Ascending aorta (tissue), 2 donors: ENCODE data around the gene MCU. TPM values are rescaled to one million over a fixed set of nuclear protein-coding genes. Genes with fewer than 3 reads are reported as not detected.

Experiments
- DNase-seq, 2 donors: peaks; one replicate each; pipeline ENCODE4 v3.0.0-alpha.2; 2019; ENCODE audit warnings: low spot score in 2 of 2
- H3K27ac ChIP-seq, 2 donors: fragments of 200-600 bp; sonication (generic); one replicate each; pipeline ENCODE4 v1.5.1; 2016 to 2017; ENCODE audit warnings: mild to moderate bottlenecking in 1 of 2
- H3K27me3 ChIP-seq: fragments of 200-600 bp; sonication (generic); one replicate; pipeline ENCODE4 v1.5.1; 2017
- H3K36me3 ChIP-seq, 2 donors: fragments of 200-600 bp; sonication (generic); one replicate each; pipeline ENCODE4 v1.5.1; 2016
- H3K4me1 ChIP-seq, 2 donors: fragments of 200-600 bp; sonication (generic); one replicate each; pipeline ENCODE4 v1.5.1; 2016 to 2017; ENCODE audit warnings: mild to moderate bottlenecking in 1 of 2
- H3K4me3 ChIP-seq, 2 donors: fragments of 200-600 bp; sonication (generic); one replicate each; pipeline ENCODE4 v1.5.1; 2016 to 2017; ENCODE audit warnings: mild to moderate bottlenecking in 1 of 2
- H3K9me3 ChIP-seq, 2 donors: fragments of 200-600 bp; sonication (generic); one replicate each; pipeline ENCODE4 v1.5.1; 2016
- intact Hi-C: fragments of 100-400 bp; cut with DNase I; formaldehyde crosslinking; loops from one replicate; pipeline ENCODE4 v1.15.1; 2023
- total RNA-seq: library from RNA; depleted of rRNA; stranded (reverse); fragments of >200 nt; gene quantifications from one replicate; pipeline ENCODE4 v1.1.0, GENCODE V29; 2016
- TF ChIP-seq, protein P1 (sequence below), 3 experiments: fragments of 200-600 bp in 2 of 3; fragments of 450-650 bp in 1 of 3; sonication (generic) in 2 of 3; IDR thresholded peaks; one replicate each; pipeline ENCODE4 v1.5.1; 2016 to 2019; ENCODE audit warnings: antibody characterized with exemption in 3 of 3, mild to moderate bottlenecking in 1 of 3, moderate library complexity in 1 of 3

The MCU gene
- total RNA-seq, 1 donor from 2014 or later: 22.0 TPM

DNA sequence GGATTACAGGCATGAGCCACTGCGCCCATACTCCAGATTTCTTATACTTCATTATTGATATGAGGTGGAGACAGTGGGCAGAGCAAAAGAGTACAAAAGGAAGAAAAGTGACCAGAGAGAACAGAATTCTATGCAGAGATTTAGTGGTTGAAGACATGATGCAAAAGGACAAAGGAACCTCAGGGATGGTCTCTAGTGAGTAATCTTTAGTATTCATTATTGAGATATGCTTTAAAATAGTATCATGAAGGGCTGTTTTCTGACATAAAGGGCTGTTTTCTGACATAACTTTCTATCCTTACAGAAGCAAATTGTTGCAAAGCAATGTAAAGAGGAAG is 120.4 kb downstream of the MCU start:
- DNase-seq: no peak

DNA sequence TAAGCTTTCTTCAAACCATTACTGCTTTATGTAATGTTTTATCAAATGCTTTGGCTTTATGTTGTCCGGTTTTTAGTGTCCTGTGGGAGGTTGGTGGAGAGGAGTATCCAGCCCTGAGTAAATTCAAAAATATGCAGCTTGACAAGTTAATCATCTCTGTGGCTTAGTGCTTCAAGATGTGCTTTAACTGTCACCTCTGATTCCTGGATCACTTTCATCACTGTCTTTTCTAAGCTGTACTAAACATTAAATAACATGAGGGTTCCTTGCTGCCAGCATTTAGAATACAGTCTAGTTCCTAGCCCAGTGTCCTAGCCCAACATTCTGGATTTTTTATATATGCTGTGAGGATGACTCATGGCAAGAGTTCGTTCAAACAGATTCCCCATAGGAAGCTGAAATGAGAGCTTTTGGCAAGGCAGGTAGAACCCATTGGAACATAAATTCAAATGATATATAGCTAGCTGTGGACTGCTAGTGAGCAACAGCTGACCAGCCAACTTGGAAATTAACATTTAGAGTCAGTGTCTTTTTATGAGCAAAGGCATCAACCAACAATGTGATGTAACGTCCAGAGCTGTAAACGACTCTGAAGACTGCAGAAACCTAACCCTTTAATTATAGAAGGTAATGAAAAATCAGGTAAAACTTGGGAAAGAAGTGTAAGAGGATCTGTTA is 120.9 kb downstream of the MCU start:
- intact Hi-C loops: no loop called here
- no peak for DNase-seq
- peaks cover 0 to 10% of the 10 kb centered on the region in 2 donors for H3K4me1 ChIP-seq
- TF ChIP-seq, protein P1, sequence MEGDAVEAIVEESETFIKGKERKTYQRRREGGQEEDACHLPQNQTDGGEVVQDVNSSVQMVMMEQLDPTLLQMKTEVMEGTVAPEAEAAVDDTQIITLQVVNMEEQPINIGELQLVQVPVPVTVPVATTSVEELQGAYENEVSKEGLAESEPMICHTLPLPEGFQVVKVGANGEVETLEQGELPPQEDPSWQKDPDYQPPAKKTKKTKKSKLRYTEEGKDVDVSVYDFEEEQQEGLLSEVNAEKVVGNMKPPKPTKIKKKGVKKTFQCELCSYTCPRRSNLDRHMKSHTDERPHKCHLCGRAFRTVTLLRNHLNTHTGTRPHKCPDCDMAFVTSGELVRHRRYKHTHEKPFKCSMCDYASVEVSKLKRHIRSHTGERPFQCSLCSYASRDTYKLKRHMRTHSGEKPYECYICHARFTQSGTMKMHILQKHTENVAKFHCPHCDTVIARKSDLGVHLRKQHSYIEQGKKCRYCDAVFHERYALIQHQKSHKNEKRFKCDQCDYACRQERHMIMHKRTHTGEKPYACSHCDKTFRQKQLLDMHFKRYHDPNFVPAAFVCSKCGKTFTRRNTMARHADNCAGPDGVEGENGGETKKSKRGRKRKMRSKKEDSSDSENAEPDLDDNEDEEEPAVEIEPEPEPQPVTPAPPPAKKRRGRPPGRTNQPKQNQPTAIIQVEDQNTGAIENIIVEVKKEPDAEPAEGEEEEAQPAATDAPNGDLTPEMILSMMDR (IDR thresholded peaks at IDR 0.05): no peak
- H3K36me3 ChIP-seq: no peaks in the 10 kb centered on the region
- no peak overlapping the region for H3K4me3 ChIP-seq
- no peaks in the 10 kb centered on the region for H3K27me3 ChIP-seq
- no peak overlapping the region for H3K27ac ChIP-seq
- H3K9me3 ChIP-seq: no peaks in the 10 kb centered on the region

More for the DNA sequence above, 120.4 kb downstream of the MCU start:
- no peaks in the 10 kb centered on the region for H3K9me3 ChIP-seq
- TF ChIP-seq, protein P1 (IDR thresholded peaks at IDR 0.05): no peak
- no peaks in the 10 kb centered on the region for H3K27me3 ChIP-seq
- intact Hi-C loops: no loop called here
- H3K36me3 ChIP-seq: no peaks in the 10 kb centered on the region
- no peak overlapping the region for H3K4me3 ChIP-seq
- no peak overlapping the region for H3K27ac ChIP-seq
- peaks cover 0 to 10% of the 10 kb centered on the region in 2 donors for H3K4me1 ChIP-seq

DNA sequence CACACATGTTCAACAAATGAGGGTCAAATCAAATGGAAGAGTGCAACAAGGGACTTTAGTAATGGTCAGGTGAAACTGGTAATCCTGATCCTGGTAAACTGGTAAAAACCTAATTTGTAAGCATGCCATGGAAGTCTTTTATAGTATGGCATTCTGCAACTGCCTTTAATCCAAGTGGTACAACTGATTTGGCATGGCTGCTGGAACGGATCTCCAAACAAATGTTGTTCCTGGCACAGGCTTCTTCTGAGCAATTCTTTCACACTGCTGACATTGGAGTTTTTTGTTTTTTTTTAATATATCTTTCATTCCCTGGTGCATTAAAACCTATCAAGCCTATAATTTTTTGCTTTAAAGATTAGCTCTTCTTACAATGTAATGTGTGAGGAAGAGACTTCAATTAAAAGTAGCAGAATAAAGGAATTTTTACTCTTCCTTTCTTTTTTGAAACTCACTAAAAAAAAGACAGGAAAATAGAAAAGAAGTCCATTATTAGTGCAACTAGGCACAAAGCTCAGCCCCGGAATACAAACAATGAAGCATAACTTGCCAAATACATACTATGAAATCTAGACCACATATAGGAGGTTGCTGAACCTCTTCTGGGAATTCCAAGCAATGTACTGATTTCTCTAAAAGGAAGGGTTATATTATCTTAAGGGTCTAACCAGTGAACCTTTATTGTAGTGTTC is 122.3 kb downstream of the MCU start:
- Histone ChIP-seq H3K27ac (no peak overlapping the region), H3K27me3 (no peaks in the 10 kb centered on the region), H3K9me3 (no peaks in the 10 kb centered on the region), H3K4me3 (no peak overlapping the region), H3K4me1 (peaks cover 0 to 10% of the 10 kb centered on the region in 2 donors), H3K36me3 (no peaks in the 10 kb centered on the region)
- no peak for DNase-seq
- TF ChIP-seq, protein P1 (IDR thresholded peaks at IDR 0.05): no peak
- intact Hi-C loops: no loop called here

DNA sequence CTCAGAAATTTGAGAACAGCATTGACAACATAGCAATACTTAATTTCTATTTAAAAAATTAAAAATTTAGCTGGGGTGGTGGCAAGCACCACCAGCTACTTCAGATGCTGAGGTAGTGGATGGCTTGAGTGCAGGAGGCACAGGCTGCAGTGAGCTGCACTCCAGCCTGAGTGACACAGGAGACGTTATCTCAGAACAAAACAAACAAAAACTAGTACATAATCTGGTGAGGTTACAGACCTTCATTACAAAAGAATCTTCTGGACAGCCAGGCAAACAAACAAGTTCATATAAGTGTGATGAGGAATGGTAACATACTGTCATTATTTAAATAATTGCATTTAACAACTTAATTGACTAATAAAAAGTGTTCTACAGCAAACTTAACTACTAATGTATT is 124.6 kb downstream of the MCU start:
- no peaks in the 10 kb centered on the region for H3K36me3 ChIP-seq
- H3K4me3 ChIP-seq: no peak overlapping the region
- H3K27me3 ChIP-seq: no peaks in the 10 kb centered on the region
- no peak for DNase-seq
- intact Hi-C loops: no loop called here
- TF ChIP-seq, protein P1 (IDR thresholded peaks at IDR 0.05): no peak
- H3K9me3 ChIP-seq: no peaks in the 10 kb centered on the region
- peaks cover 0 to 10% of the 10 kb centered on the region in 2 donors for H3K4me1 ChIP-seq
- H3K27ac ChIP-seq: no peak overlapping the region

DNA sequence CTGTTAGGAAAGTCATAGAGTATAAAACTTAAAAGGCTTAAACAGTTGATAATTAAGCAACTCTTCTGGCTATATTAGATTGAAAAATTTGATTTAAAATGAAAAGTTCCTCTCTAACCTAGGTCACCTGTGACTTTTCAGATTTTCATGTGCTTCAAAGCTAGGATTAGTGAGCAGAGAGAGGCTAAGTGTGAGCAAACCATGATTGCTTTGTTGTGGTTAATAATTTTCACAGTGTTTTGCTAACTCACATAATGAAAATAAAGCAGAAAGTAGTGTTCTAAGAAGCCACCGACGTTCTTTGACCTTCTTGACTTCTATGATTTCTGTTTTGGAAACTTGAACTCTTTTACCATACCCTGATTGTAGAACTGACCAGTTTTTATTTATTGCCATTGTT is 126.1 kb downstream of the MCU start:
- H3K27ac ChIP-seq: no peak overlapping the region
- TF ChIP-seq, protein P1 (IDR thresholded peaks at IDR 0.05): no peak
- peaks cover 0 to 10% of the 10 kb centered on the region in 2 donors for H3K4me1 ChIP-seq
- H3K9me3 ChIP-seq: no peaks in the 10 kb centered on the region
- no peaks in the 10 kb centered on the region for H3K27me3 ChIP-seq
- intact Hi-C loops: no loop called here
- no peak for DNase-seq
- no peak overlapping the region for H3K4me3 ChIP-seq
- no peaks in the 10 kb centered on the region for H3K36me3 ChIP-seq
